GM21515 (cell line): ENCODE data around the gene ENOX1.

Source experiments
- ATAC-seq: cut with Tn5 transposase; IDR thresholded peaks from one replicate; pipeline ENCODE4 v1.9.1; 2021; ENCODE audit not compliant: unreplicated experiment

The ENOX1 gene

GRCh38 chr13:43744261-43745031 lies 42.3 kb downstream of the ENOX1 start:
- no peak for ATAC-seq

GRCh38 chr13:43742911-43743310 lies 43.9 kb downstream of the ENOX1 start:
- ATAC-seq: no peak

GRCh38 chr13:43737392-43737923 lies 49.3 kb downstream of the ENOX1 start:
- ATAC-seq: no peak

- ATAC-seq: no peak
Observed at GRCh38 chr13:43732726-43733125, 54.0 kb downstream of the ENOX1 start.

- ATAC-seq: no peak
Observed at GRCh38 chr13:43731296-43731695, 55.5 kb downstream of the ENOX1 start.

- ATAC-seq: no peak
Observed at GRCh38 chr13:43730642-43731041, 56.1 kb downstream of the ENOX1 start.

- ATAC-seq: no peak
Observed at GRCh38 chr13:43728421-43728820, 58.4 kb downstream of the ENOX1 start.

- ATAC-seq: no peak
Observed at GRCh38 chr13:43727856-43728255, 58.9 kb downstream of the ENOX1 start.

GRCh38 chr13:43725460-43725859 lies 61.3 kb downstream of the ENOX1 start:
- ATAC-seq: no peak

GRCh38 chr13:43720780-43721397 lies 65.9 kb downstream of the ENOX1 start:
- no peak for ATAC-seq

GRCh38 chr13:43698758-43699157 lies 88.0 kb downstream of the ENOX1 start:
- no peak for ATAC-seq

GRCh38 chr13:43698009-43698408 lies 88.8 kb downstream of the ENOX1 start:
- no peak for ATAC-seq

GRCh38 chr13:43697323-43697722 lies 89.4 kb downstream of the ENOX1 start:
- ATAC-seq: no peak

GRCh38 chr13:43694146-43694664 lies 92.6 kb downstream of the ENOX1 start:
- no peak for ATAC-seq

GRCh38 chr13:43693639-43694038 lies 93.1 kb downstream of the ENOX1 start:
- ATAC-seq: no peak

GRCh38 chr13:43688227-43688907 lies 98.4 kb downstream of the ENOX1 start:
- no peak for ATAC-seq

- ATAC-seq: no peak
Observed at GRCh38 chr13:43687038-43687437, 99.7 kb downstream of the ENOX1 start.

- ATAC-seq: no peak
Observed at GRCh38 chr13:43686557-43686956, 100.2 kb downstream of the ENOX1 start.

- no peak for ATAC-seq
Observed at GRCh38 chr13:43684963-43685725, 101.6 kb downstream of the ENOX1 start.

GRCh38 chr13:43682701-43683100 lies 104.1 kb downstream of the ENOX1 start:
- no peak for ATAC-seq

- ATAC-seq: peak; percentile 98
Observed at GRCh38 chr13:43676320-43676719, 110.5 kb downstream of the ENOX1 start.
